ENCODE data around the gene PCDHGA7.
"Not testable (repeated sequence)": the region's sequence is repeated elsewhere in the genome, so short reads cannot be mapped to it uniquely, and the experiment has no call there.

Gene PCDHGA7

DNA sequence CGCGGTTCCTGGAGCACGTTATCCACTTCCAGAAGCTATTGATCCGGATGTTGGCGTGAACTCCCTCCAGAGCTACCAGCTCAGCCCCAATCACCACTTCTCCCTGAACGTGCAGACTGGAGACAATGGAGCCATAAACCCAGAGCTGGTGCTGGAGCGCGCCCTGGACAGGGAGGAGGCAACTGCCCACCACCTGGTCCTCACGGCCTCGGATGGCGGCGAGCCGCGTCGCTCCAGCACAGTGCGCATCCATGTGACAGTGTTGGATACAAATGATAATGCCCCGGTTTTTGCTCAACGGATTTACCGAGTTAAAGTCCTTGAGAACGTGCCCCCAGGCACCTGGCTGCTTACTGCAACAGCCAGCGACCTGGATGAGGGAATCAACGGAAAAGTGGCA is 20.8 kb downstream of the PCDHGA7 start:
- Mint-ChIP-seq H3K4me3 (no peak overlapping the region), H3K27ac (no peak overlapping the region), H3K27me3 (ENCODE audit: low read depth) (peaks cover 49% of the 10 kb centered on the region), H3K9me3 (peaks cover 18% of the 10 kb centered on the region), H3K4me1 (ENCODE audit: low read depth) (peaks cover 2% of the 10 kb centered on the region), H3K36me3 (ENCODE audit: low read depth) (peaks cover 5% of the 10 kb centered on the region)

DNA sequence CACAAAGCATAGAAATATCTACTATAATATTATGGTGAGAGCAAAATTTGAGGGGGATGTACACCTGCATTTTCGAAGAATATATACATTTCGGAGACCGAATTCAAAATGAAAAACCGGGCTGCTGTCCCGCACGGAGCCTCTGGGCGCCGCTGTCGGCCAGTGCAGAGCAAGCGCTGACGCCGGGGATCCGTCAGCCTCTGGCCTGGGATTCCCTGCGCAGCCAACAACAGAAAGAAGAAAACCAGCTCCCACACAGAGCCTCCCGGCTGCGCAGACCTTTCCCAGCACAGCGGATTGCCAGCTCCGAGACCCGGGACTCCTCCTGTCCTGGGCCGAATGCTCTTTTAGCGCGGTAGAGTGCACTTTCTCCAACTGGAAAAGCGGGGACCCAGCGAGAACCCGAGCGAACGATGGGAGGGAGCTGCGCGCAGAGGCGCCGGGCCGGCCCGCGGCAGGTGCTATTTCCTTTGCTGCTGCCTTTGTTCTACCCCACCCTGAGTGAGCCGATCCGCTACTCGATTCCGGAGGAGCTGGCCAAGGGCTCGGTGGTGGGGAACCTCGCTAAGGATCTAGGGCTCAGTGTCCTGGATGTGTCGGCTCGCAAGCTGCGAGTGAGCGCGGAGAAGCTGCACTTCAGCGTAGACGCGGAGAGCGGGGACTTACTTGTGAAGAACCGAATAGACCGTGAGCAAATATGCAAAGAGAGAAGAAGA is 25.4 kb downstream of the PCDHGA7 start, which contains the start of gene PCDHGB6:
Gene PCDHGB6 (plus strand): TSS at position 232 of the 716 bp plus-strand sequence. CDS start 182 bp downstream, at position 414.
- not testable (repeated sequence) for H3K4me1 Mint-ChIP-seq (ENCODE audit: low read depth); H3K27ac Mint-ChIP-seq
- H3K36me3 Mint-ChIP-seq (ENCODE audit: low read depth), result peaks cover 13% of the 10 kb centered on the region
- peaks cover 21% of the 10 kb centered on the region for H3K9me3 Mint-ChIP-seq
- peak within 1 kb of the TSS; percentile 73 for H3K4me3 Mint-ChIP-seq
- H3K27me3 Mint-ChIP-seq (ENCODE audit: low read depth), result peaks cover 43% of the 10 kb centered on the region

DNA sequence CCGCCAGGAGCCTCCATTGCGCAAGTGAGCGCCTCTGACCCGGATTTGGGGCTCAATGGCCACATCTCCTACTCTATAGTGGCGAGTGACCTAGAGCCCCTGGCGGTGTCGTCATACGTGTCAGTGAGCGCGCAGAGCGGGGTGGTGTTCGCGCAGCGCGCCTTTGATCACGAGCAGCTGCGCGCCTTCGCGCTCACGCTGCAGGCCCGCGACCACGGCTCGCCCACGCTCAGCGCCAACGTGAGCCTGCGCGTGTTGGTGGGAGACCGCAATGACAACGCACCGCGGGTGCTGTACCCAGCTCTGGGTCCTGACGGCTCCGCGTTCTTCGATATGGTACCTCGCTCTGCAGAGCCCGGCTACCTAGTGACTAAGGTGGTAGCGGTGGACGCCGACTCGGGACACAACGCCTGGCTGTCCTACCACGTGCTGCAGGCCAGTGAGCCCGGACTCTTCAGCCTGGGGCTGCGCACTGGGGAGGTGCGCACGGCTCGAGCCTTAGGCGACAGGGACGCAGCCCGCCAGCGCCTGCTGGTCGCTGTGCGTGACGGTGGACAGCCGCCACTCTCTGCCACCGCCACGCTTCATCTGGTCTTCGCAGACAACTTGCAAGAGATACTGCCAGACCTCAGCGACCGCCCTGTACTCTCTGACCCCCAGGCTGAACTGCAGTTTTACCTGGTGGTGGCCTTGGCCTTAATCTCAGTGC is 27.2 kb downstream of the PCDHGA7 start:
- Mint-ChIP-seq H3K27ac (peak overlapping the region; percentile 52), H3K27me3 (ENCODE audit: low read depth) (peaks cover 52% of the 10 kb centered on the region), H3K9me3 (peaks cover 26% of the 10 kb centered on the region), H3K4me1 (ENCODE audit: low read depth) (peaks cover 16% of the 10 kb centered on the region), H3K4me3 (no peak overlapping the region), H3K36me3 (ENCODE audit: low read depth) (peaks cover 15% of the 10 kb centered on the region)

DNA sequence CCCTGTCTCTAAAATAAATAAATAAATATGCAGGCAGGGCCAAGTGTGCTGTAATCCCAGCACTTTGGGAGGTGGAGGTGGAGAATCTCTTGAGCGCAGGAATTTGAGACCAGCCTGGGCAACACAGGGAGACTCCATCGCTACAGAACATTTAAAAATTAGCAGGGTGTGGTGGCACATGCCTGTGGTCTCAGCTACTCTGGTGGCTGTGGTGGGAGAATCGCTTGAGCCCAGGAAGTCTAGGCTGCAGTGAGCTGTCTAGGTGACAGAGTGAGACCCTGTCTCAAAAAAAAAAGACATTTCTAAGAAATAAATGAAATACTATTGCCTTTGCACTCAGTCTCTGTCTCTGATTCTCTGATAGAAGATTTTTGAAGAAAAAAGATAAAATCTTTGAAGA is 29.0 kb downstream of the PCDHGA7 start:
- Mint-ChIP-seq H3K9me3 (peaks cover 21% of the 10 kb centered on the region), H3K4me3 (no peak overlapping the region), H3K36me3 (ENCODE audit: low read depth) (peaks cover 15% of the 10 kb centered on the region), H3K27me3 (ENCODE audit: low read depth) (peaks cover 62% of the 10 kb centered on the region), H3K4me1 (ENCODE audit: low read depth) (peaks cover 16% of the 10 kb centered on the region), H3K27ac (no peak overlapping the region)

DNA sequence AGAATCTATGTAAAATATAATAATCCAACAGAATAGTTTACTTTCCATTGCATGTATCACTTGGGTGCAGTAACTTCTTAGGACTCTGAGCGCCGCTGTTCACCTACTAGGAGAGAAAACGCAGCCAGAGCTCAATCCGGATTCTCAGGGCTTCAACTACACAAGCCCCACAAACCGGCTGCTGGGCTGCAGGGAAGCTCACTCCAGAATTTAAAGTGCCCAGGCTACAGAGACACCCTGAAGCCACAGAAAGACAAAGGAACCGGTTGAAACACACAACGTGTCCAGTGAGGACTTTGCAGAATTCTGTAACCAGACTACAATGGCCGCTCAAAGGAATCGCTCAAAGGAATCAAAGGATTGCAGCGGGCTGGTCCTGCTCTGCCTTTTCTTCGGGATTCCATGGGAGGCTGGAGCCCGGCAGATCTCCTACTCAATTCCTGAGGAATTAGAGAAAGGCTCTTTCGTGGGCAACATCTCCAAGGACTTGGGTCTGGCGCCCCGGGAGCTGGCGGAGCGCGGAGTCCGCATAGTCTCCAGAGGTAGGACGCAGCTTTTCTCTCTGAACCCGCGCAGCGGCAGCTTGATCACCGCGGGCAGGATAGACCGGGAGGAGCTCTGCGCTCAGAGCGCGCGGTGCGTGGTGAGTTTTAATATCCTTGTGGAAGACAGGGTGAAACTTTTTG is 30.5 kb downstream of the PCDHGA7 start, which contains the start of gene PCDHGA10:
Gene PCDHGA10 (plus strand): TSS at position 134 of the 686 bp plus-strand sequence. CDS start 189 bp downstream, at position 323.
- peaks cover 24% of the 10 kb centered on the region for H3K9me3 Mint-ChIP-seq
- H3K27ac Mint-ChIP-seq, result peak within 1 kb of the TSS; percentile 4
- peaks cover 67% of the 10 kb centered on the region for H3K27me3 Mint-ChIP-seq (ENCODE audit: low read depth)
- H3K4me1 Mint-ChIP-seq (ENCODE audit: low read depth), result peaks cover 20% of the 10 kb centered on the region
- peak within 1 kb of the TSS; percentile 82 for H3K4me3 Mint-ChIP-seq
- H3K36me3 Mint-ChIP-seq (ENCODE audit: low read depth), result peaks cover 15% of the 10 kb centered on the region

DNA sequence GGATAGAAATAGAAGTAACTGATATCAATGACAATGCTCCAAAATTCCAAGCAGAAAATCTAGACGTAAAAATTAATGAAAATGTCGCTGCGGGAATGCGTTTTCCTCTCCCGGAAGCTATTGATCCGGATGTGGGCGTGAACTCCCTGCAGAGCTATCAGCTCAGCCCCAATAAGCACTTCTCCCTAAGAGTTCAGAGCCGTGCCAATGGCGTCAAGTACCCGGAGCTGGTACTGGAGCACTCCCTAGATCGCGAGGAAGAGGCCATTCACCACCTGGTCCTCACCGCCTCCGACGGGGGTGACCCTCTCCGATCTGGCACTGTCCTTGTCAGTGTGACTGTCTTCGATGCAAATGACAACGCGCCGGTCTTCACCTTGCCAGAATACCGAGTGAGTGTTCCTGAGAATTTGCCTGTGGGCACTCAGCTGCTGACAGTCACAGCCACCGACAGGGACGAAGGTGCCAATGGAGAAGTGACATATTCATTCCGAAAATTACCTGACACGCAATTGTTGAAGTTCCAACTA is 31.1 kb downstream of the PCDHGA7 start:
- H3K9me3 Mint-ChIP-seq, result peaks cover 26% of the 10 kb centered on the region

DNA sequence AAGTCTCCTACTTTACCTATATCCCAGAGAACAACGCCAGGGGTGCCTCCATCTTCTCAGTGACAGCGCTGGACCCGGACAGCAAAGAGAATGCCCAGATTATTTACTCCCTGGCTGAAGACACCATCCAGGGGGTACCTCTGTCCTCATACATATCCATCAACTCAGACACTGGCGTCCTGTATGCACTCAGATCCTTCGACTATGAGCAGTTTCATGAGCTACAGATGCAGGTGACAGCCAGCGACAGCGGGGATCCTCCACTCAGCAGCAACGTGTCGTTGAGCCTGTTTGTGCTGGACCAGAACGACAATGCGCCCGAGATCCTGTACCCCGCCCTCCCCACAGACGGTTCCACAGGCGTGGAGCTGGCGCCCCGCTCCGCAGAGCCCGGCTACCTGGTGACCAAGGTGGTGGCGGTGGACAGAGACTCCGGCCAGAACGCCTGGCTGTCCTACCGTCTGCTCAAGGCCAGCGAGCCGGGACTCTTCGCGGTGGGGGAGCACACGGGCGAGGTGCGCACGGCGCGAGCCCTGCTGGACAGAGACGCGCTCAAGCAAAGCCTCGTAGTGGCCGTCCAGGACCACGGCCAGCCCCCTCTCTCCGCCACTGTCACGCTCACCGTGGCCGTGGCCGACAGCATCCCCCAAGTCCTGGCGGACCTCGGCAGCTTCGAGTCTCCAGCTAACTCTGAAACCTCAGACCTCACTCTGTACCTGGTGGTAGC is 32.2 kb downstream of the PCDHGA7 start:
- peak overlapping the region; percentile 13 for H3K27ac Mint-ChIP-seq
- H3K4me1 Mint-ChIP-seq (ENCODE audit: low read depth), result peaks cover 14% of the 10 kb centered on the region
- not testable (repeated sequence) for H3K36me3 Mint-ChIP-seq (ENCODE audit: low read depth)
- H3K4me3 Mint-ChIP-seq, result peak overlapping the region; percentile 7
- peaks cover 65% of the 10 kb centered on the region for H3K27me3 Mint-ChIP-seq (ENCODE audit: low read depth)
- H3K9me3 Mint-ChIP-seq, result peaks cover 23% of the 10 kb centered on the region

More for the DNA sequence above, 31.1 kb downstream of the PCDHGA7 start:
- Mint-ChIP-seq H3K4me1 (ENCODE audit: low read depth) (peaks cover 17% of the 10 kb centered on the region), H3K36me3 (ENCODE audit: low read depth) (peaks cover 13% of the 10 kb centered on the region), H3K4me3 (peak overlapping the region; percentile 82), H3K27ac (peak overlapping the region; percentile 4), H3K27me3 (ENCODE audit: low read depth) (peaks cover 67% of the 10 kb centered on the region)

DNA sequence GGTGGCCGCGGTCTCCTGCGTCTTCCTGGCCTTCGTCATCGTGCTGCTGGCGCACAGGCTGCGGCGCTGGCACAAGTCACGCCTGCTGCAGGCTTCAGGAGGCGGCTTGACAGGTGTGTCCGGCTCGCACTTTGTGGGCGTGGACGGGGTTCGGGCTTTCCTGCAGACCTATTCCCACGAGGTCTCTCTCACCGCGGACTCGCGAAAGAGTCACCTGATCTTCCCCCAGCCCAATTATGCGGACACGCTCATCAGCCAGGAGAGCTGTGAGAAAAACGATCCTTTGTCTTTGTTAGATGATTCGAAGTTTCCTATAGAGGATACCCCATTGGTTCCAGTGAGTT is 32.7 kb downstream of the PCDHGA7 start:
- peak overlapping the region; percentile 14 for H3K4me3 Mint-ChIP-seq
- not testable (repeated sequence) for H3K27ac Mint-ChIP-seq; H3K36me3 Mint-ChIP-seq (ENCODE audit: low read depth)

DNA sequence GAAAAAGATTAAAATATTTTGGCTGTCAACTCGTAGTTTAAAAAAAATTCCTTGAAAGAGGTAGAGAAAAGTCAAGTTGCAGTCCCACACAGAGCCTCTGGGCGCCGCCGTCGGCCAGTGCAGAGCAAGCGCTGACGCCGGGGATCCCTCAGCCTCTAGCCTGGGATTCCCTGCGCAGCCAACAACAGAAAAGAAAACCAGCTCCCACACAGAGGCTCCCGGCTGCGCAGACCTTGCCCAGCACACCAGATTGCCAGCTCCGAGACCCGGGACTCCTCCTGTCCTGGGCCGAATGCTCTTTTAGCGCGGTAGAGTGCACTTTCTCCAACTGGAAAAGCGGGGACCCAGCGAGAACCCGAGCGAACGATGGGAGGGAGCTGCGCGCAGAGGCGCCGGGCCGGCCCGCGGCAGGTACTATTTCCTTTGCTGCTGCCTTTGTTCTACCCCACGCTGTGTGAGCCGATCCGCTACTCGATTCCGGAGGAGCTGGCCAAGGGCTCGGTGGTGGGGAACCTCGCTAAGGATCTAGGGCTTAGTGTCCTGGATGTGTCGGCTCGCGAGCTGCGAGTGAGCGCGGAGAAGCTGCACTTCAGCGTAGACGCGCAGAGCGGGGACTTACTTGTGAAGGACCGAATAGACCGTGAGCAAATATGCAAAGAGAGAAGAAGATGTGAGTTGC is 35.1 kb downstream of the PCDHGA7 start, which contains the start of gene PCDHGB7:
Gene PCDHGB7 (plus strand): TSS at position 184 of the 679 bp plus-strand sequence. CDS start 183 bp downstream, at position 367.
- Mint-ChIP-seq H3K4me3 (peak within 1 kb of the TSS; percentile 71), H3K4me1 (ENCODE audit: low read depth) (peaks cover 19% of the 10 kb centered on the region), H3K27ac (peak within 1 kb of the TSS; percentile 53), H3K9me3 (peaks cover 30% of the 10 kb centered on the region), H3K27me3 (ENCODE audit: low read depth) (peaks cover 82% of the 10 kb centered on the region)
- not testable (repeated sequence) for H3K36me3 Mint-ChIP-seq (ENCODE audit: low read depth)

More for the DNA sequence above, 32.7 kb downstream of the PCDHGA7 start:
- Mint-ChIP-seq H3K4me1 (ENCODE audit: low read depth) (peaks cover 14% of the 10 kb centered on the region), H3K9me3 (peaks cover 24% of the 10 kb centered on the region), H3K27me3 (ENCODE audit: low read depth) (peaks cover 66% of the 10 kb centered on the region)

DNA sequence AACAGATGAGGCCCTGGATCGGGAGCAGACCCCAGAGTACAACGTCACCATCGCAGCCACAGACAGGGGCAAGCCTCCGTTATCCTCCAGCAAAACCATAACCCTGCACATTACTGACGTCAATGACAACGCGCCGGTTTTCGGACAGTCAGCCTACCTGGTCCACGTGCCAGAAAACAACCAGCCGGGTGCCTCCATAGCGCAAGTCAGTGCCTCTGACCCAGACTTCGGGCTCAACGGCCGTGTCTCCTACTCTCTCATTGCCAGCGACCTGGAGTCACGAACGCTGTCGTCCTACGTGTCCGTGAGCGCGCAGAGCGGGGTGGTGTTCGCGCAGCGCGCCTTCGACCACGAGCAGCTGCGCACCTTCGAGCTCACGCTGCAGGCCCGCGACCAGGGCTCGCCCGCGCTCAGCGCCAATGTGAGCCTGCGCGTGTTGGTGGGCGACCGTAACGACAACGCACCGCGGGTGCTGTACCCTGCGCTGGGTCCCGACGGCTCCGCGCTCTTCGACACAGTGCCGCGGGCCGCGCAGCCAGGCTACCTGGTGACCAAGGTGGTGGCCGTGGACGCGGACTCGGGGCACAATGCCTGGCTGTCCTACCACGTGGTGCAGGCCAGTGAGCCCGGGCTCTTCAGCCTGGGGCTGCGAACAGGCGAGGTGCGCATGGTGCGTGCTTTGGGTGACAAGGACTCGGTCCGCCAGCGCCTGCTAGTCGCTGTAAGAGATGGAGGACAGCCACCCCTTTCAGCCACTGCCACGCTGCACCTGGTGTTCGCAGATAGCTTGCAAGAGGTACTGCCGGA is 36.7 kb downstream of the PCDHGA7 start:
- peaks cover 32% of the 10 kb centered on the region for H3K9me3 Mint-ChIP-seq
- peaks cover 10% of the 10 kb centered on the region for H3K4me1 Mint-ChIP-seq (ENCODE audit: low read depth)
- H3K27ac Mint-ChIP-seq, result peak overlapping the region; percentile 53
- peaks cover 77% of the 10 kb centered on the region for H3K27me3 Mint-ChIP-seq (ENCODE audit: low read depth)
- no peaks in the 10 kb centered on the region for H3K36me3 Mint-ChIP-seq (ENCODE audit: low read depth)
- H3K4me3 Mint-ChIP-seq, result no peak overlapping the region

DNA sequence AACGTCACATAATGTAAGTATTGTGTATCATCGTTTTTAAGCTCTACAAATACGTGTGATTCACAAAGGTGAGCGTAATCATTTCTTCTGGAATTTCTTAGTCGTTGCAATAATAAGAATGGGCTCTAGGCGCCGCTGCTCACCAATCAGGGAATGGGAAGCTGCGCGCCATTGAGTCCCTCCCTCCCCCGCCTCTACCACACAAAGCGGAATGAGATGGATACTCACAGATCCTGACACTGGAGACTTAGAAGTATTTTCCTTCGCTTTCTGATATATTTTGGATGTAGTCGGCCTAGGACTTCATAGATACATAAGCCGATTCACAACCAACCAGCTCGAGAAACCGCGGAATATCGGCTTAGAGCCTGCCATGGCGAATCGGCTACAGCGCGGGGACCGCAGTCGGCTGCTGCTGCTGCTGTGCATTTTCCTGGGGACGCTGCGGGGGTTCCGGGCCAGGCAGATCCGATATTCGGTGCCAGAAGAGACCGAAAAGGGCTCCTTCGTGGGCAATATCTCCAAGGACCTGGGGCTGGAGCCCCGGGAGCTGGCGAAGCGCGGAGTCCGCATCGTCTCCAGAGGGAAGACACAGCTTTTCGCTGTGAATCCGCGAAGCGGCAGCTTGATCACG is 38.4 kb downstream of the PCDHGA7 start, which contains the start of gene PCDHGA11:
Gene PCDHGA11 (plus strand): TSS at position 197 of the 634 bp plus-strand sequence. CDS start 177 bp downstream, at position 374.
- peak within 1 kb of the TSS; percentile 66 for H3K27ac Mint-ChIP-seq

DNA sequence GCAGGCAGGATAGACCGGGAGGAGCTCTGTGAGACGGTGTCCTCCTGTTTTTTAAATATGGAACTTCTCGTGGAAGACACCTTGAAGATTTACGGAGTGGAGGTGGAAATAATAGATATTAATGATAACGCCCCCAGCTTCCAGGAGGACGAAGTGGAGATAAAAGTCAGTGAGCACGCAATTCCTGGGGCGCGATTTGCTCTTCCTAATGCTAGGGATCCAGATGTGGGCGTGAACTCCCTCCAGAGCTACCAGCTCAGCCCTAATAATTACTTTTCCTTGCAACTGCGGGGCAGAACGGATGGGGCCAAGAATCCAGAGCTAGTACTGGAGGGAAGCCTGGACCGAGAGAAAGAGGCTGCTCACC is 38.9 kb downstream of the PCDHGA7 start:
- H3K4me3 Mint-ChIP-seq, result peak overlapping the region; percentile 77

More for the DNA sequence above, 38.4 kb downstream of the PCDHGA7 start, which contains the start of gene PCDHGA11:
- Mint-ChIP-seq H3K36me3 (ENCODE audit: low read depth) (no peaks in the 10 kb centered on the region), H3K9me3 (peaks cover 28% of the 10 kb centered on the region), H3K4me3 (peak within 1 kb of the TSS; percentile 77), H3K4me1 (ENCODE audit: low read depth) (peaks cover 8% of the 10 kb centered on the region), H3K27me3 (ENCODE audit: low read depth) (peaks cover 72% of the 10 kb centered on the region)

More for the DNA sequence above, 38.9 kb downstream of the PCDHGA7 start:
- Mint-ChIP-seq H3K9me3 (peaks cover 28% of the 10 kb centered on the region), H3K27me3 (ENCODE audit: low read depth) (peaks cover 67% of the 10 kb centered on the region), H3K4me1 (ENCODE audit: low read depth) (peaks cover 8% of the 10 kb centered on the region), H3K27ac (no peak overlapping the region), H3K36me3 (ENCODE audit: low read depth) (no peaks in the 10 kb centered on the region)

Data from T-helper 1 cell treated with Interleukin-12 subunit alpha and Interleukin-12 subunit beta and Interleukin-4 antibody, amounts not matched to agents 30 μg/mL and 1 μg/mL, for 36 hours (primary cell).